ENCODE data around the gene CMSS1.

The CMSS1 gene

GRCh38 chr3:99864289-99864688, 46.6 kb downstream of the CMSS1 start:
- no peak overlapping the region for H3K4me3 ChIP-seq (ENCODE audit: low read depth, low read length)
- no peak for DNase-seq (ENCODE audit: low read depth)
- no peak for TF ChIP-seq CTCF (IDR thresholded peaks at IDR 0.05; ENCODE audit: low read depth, low read length, missing control alignments)

DNA sequence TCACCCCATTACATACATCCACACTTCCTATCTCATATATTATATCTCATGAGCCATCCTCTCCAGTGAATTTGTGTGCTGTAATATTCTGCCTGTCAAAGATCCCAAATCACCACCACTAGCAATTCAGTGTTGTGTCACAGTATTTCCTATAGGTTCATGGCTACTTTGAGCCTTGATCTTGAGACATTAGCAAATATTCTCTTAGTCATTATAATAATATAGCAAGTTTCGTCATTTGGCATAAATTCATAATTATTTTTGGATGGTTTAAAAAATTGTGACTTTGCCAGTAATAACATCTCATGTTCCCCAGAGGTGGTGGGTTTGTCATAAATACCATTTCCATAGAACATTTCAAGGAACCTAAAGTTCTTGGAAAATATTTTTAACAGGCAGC, 47.7 kb downstream of the CMSS1 start:
- no peak for DNase-seq (ENCODE audit: low read depth)
- H3K4me3 ChIP-seq (ENCODE audit: low read depth, low read length): no peak overlapping the region
- no peak for TF ChIP-seq CTCF (IDR thresholded peaks at IDR 0.05; ENCODE audit: low read depth, low read length, missing control alignments)

- TF ChIP-seq CTCF (IDR thresholded peaks at IDR 0.05; ENCODE audit: low read depth, low read length, missing control alignments): no peak
- H3K4me3 ChIP-seq (ENCODE audit: low read depth, low read length): no peak overlapping the region
- no peak for DNase-seq (ENCODE audit: low read depth)
These were observed 48.6 kb downstream of the CMSS1 start for GRCh38 chr3:99866261-99866761.

DNA sequence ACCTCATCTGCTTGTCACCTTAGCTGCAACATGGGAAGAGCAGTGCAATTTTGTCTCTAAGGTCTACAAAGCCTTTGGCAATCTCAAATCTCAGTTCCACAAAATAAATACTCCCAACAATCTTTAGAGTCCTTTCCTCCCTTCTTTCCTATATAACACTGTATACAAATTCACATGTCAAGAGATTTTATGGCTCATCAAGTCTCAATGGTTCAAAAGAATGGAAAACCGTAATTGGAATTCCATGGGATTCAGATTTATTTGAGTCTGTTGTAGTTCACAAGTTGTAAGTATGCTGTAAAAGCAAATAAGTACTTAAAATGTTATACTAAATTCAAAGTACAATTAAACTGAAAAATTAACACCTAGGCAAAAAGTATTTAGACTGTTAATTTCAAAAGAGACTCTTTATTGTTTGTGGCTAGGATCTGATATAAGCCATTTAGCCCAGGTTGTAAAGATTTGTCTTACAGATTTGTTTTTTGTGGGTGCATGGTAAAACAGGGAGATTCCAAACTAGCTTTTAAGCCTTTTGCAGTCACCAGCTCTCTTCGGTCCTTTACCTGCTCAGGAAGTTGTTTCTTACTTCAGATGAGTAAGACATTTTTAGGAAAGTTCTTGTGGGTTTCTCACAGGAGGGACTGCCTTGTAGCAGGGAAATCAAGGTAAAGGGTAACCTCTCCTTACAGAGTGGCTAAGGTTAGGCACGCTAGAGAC, 50.1 kb downstream of the CMSS1 start:
- no peak overlapping the region for H3K4me3 ChIP-seq (ENCODE audit: low read depth, low read length)
- TF ChIP-seq CTCF (IDR thresholded peaks at IDR 0.05; ENCODE audit: low read depth, low read length, missing control alignments): no peak
- no peak for DNase-seq (ENCODE audit: low read depth)

DNA sequence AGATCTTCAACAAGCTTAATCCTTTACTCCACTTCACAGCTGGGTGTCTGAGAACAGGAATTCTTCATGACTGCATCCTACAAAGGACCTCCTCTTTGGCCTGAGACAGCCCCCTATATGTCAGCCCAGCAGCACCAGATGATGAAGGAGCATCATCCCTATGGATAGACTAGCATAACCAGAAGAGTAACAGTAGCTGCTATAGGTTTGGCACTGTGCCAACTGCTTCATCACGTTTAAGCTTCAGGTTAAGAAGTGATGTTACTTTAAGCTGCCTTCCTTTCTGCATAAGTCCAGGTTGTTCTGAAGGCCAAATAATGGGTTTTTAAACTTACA, 50.6 kb downstream of the CMSS1 start:
- no peak for TF ChIP-seq CTCF (IDR thresholded peaks at IDR 0.05; ENCODE audit: low read depth, low read length, missing control alignments)
- DNase-seq (ENCODE audit: low read depth): no peak
- no peak overlapping the region for H3K4me3 ChIP-seq (ENCODE audit: low read depth, low read length)

DNA sequence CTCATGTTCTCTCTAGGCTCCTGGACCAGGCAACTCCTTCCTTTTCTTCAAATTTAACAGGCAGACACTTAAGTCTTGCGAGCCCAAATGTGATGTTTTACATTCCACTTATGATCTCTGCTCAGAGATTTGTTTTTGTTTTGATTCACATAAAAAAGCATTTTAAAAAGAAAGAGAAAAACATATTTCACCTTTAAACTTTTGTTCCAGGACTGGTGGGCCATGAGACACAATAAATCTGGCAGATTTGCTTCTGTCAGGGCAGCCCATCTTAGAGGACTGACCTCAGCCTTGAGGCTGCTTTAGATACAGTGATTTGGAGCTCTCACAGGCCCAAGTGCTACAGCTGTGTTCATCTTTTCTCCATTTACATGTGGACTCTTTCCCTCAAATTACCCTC, 52.0 kb downstream of the CMSS1 start:
- DNase-seq (ENCODE audit: low read depth): no peak
- TF ChIP-seq CTCF (IDR thresholded peaks at IDR 0.05; ENCODE audit: low read depth, low read length, missing control alignments): no peak
- no peak overlapping the region for H3K4me3 ChIP-seq (ENCODE audit: low read depth, low read length)

- no peak overlapping the region for H3K4me3 ChIP-seq (ENCODE audit: low read depth, low read length)
- DNase-seq (ENCODE audit: low read depth): no peak
- TF ChIP-seq CTCF (IDR thresholded peaks at IDR 0.05; ENCODE audit: low read depth, low read length, missing control alignments): no peak
These were observed 53.0 kb downstream of the CMSS1 start for GRCh38 chr3:99870712-99871111.
